SK-N-SH (cell line): ENCODE measurements around the gene ARHGEF37. TPM values are rescaled to one million over a fixed set of nuclear protein-coding genes. Genes with fewer than 3 reads are reported as not detected.

Experiments
- CTCF ChIA-PET: fragments of 300-600, 350-600 bp; formaldehyde crosslinking; extraction: SDS; loops from one replicate; lab custom pipeline; 2021; lab: Yijun Ruan, JAX
- POLR2A ChIA-PET: fragments of 350-600 bp; sonication (Branson Sonifier 250); formaldehyde crosslinking; extraction: SDS; loops from one replicate; lab custom pipeline; 2020; ENCODE audit warnings: antibody characterized with exemption, inconsistent platforms; lab: Yijun Ruan, JAX
- DNase-seq: peaks from one replicate; pipeline ENCODE4 v3.0.0; 2012
- H2AFZ ChIP-seq: fragments of 200-600 bp; sonication (generic); 2 replicates; pipeline ENCODE4 v1.8.1; 2016; ENCODE audit warnings: antibody characterized with exemption, mild to moderate bottlenecking, low read depth
- H3F3A ChIP-seq: fragments of 200-600 bp; sonication (generic); replicated peaks from 2 replicates; pipeline ENCODE3; 2016; ENCODE audit warnings: antibody characterized with exemption, mild to moderate bottlenecking; ENCODE audit not compliant: insufficient read depth
- H3K27ac ChIP-seq, 2 experiments: fragments of 200-500 bp in 1 of 2; fragments of 200-600 bp in 1 of 2; sonication (Bioruptor generic) in 1 of 2; sonication (generic), shearing (Covaris generic) in 1 of 2; 2 replicates each; pipeline versions ENCODE4 v1.5.1 to v1.6.1; 2014 to 2016; ENCODE audit warnings: low read depth in 2 of 2, inconsistent platforms in 1 of 2, low read length in 1 of 2, mild to moderate bottlenecking in 1 of 2, mixed read lengths in 1 of 2
- H3K27me3 ChIP-seq: fragments of 200-600 bp; sonication (generic), shearing (Covaris generic); 2 replicates; pipeline ENCODE4 v1.6.1; 2016; ENCODE audit warnings: mixed run types; ENCODE audit not compliant: insufficient read depth
- H3K36me3 ChIP-seq, 2 experiments: fragments of 200-500 bp in 1 of 2; fragments of 200-600 bp in 1 of 2; sonication (Bioruptor generic) in 1 of 2; sonication (generic) in 1 of 2; replicated peaks in 1 of 2; 2 replicates each; pipeline versions ENCODE3 to v1.5.1; 2014 to 2016; ENCODE audit warnings: low read length in 1 of 2, mild to moderate bottlenecking in 1 of 2; ENCODE audit not compliant: insufficient read depth in 2 of 2, control insufficient read depth in 1 of 2
- H3K4me1 ChIP-seq, 2 experiments: fragments of 200-500 bp in 1 of 2; fragments of 200-600 bp in 1 of 2; sonication (Bioruptor generic) in 1 of 2; sonication (generic), shearing (Covaris generic) in 1 of 2; 2 replicates each; pipeline versions ENCODE4 v1.5.1 to v1.6.1; 2014 to 2016; ENCODE audit warnings: low read depth in 1 of 2, low read length in 1 of 2, mixed run types in 1 of 2; ENCODE audit not compliant: insufficient read depth in 2 of 2, control insufficient read depth in 1 of 2
- H3K4me2 ChIP-seq: fragments of 200-600 bp; sonication (generic), shearing (Covaris generic); 2 replicates; pipeline ENCODE4 v1.6.1; 2017; ENCODE audit warnings: mixed run types
- H3K4me3 ChIP-seq, 2 experiments: fragments of 200-500 bp in 1 of 2; fragments of 200-600 bp in 1 of 2; sonication (Bioruptor generic) in 1 of 2; sonication (generic), shearing (Covaris generic) in 1 of 2; 2 replicates each; pipeline versions ENCODE4 v1.5.1 to v1.8.1; 2014 to 2016; ENCODE audit warnings: low read depth in 2 of 2, inconsistent platforms in 1 of 2, low read length in 1 of 2, mild to moderate bottlenecking in 1 of 2, mixed read lengths in 1 of 2, moderate library complexity in 1 of 2
- H3K79me2 ChIP-seq: fragments of 200-600 bp; sonication (generic); 2 replicates; pipeline ENCODE4 v1.8.1; 2017; ENCODE audit warnings: mild to moderate bottlenecking; ENCODE audit not compliant: insufficient read depth
- H3K9ac ChIP-seq: fragments of 200-600 bp; sonication (generic); 2 replicates; pipeline ENCODE4 v1.6.1; 2017; ENCODE audit warnings: mixed run types
- H3K9me2 ChIP-seq: fragments of 200-600 bp; sonication (generic); 2 replicates; pipeline ENCODE4 v1.6.1; 2017; ENCODE audit warnings: mixed run types
- H3K9me3 ChIP-seq: fragments of 200-600 bp; sonication (generic); 2 replicates; pipeline ENCODE4 v1.6.1; 2017; ENCODE audit warnings: mixed run types, mild to moderate bottlenecking, moderate library complexity
- H4K20me1 ChIP-seq: fragments of 200-600 bp; sonication (generic); 2 replicates; pipeline ENCODE4 v1.6.1; 2017; ENCODE audit warnings: mild to moderate bottlenecking, mixed run types; ENCODE audit not compliant: insufficient read depth
- CTCF ChIP-seq: fragments of 200-600 bp; sonication (generic); IDR thresholded peaks from 2 replicates; pipeline ENCODE4 v1.6.1; 2017; ENCODE audit warnings: antibody characterized with exemption, mild to moderate bottlenecking, moderate library complexity
- ELF1 ChIP-seq: IDR thresholded peaks from 2 replicates; pipeline ENCODE4 v1.4.0; 2012
- EP300 ChIP-seq, 2 experiments: IDR thresholded peaks; 2 replicates each; pipeline versions ENCODE4 v1.4.0 to v1.6.1; 2012; ENCODE audit warnings: borderline replicate concordance in 1 of 2, low read depth in 1 of 2, low read length in 1 of 2
- EZH2phosphoT487 ChIP-seq: fragments of 200-600 bp; sonication (generic); IDR thresholded peaks from 2 replicates; pipeline ENCODE4 v1.6.1; 2017; ENCODE audit warnings: low read depth, mixed run types, mild to moderate bottlenecking, antibody characterized with exemption, moderate library complexity, borderline replicate concordance
- FOSL2 ChIP-seq: IDR thresholded peaks from 2 replicates; pipeline ENCODE4 v1.4.0; 2012; ENCODE audit warnings: low read depth, mild to moderate bottlenecking, moderate library complexity, borderline replicate concordance
- GATA2 ChIP-seq: sonication (generic); formaldehyde crosslinking; IDR thresholded peaks from 2 replicates; pipeline ENCODE4 v1.5.0; 2020; ENCODE audit warnings: mild to moderate bottlenecking, missing genetic modification reagents
- IRF3 ChIP-seq: fragments of 150-350 bp; IDR thresholded peaks from 2 replicates; pipeline ENCODE4 v1.6.1; 2016; ENCODE audit warnings: mild to moderate bottlenecking, low read depth, low read length
- JUND ChIP-seq: IDR thresholded peaks from 2 replicates; pipeline ENCODE4 v1.4.0; 2012
- RCOR1 ChIP-seq: fragments of 150-350 bp; IDR thresholded peaks from 2 replicates; pipeline ENCODE4 v1.6.1; 2017; ENCODE audit warnings: antibody characterized with exemption, low read length
- REST ChIP-seq: IDR thresholded peaks from 2 replicates; pipeline ENCODE4 v1.6.1; 2012; ENCODE audit warnings: mild to moderate bottlenecking, low read depth, low read length, moderate library complexity
- RXRA ChIP-seq: IDR thresholded peaks from 2 replicates; pipeline ENCODE4 v1.4.0; 2012; ENCODE audit warnings: low read depth, mild to moderate bottlenecking, borderline replicate concordance
- TAF1 ChIP-seq: IDR thresholded peaks from 2 replicates; pipeline ENCODE4 v1.6.1; 2012; ENCODE audit warnings: low read depth, mild to moderate bottlenecking, low read length, moderate library complexity, borderline replicate concordance
- TCF12 ChIP-seq: IDR thresholded peaks from 2 replicates; pipeline ENCODE4 v1.4.0; 2012
- TEAD4 ChIP-seq: IDR thresholded peaks from 2 replicates; pipeline ENCODE4 v1.4.0; 2012; ENCODE audit warnings: mild to moderate bottlenecking, borderline replicate concordance; ENCODE audit not compliant: insufficient read depth
- USF1 ChIP-seq: IDR thresholded peaks from 2 replicates; pipeline ENCODE4 v1.4.0; 2012; ENCODE audit warnings: low read depth, borderline replicate concordance
- ZBTB33 ChIP-seq: IDR thresholded peaks from 2 replicates; pipeline ENCODE4 v1.4.0; 2012; ENCODE audit warnings: low read depth, borderline replicate concordance
- WGBS: methylation state at CpG from one replicate; pipeline ENCODE4 v1.1.6; 2017; ENCODE audit warnings: low lambda C conversion rate; 5-methylcytosine and 5-hydroxymethylcytosine counted together
- polyA plus RNA-seq, 3 experiments: library from polyadenylated mRNA; depleted of rRNA; stranded (reverse); fragments of >200 nt; gene quantifications; 2 replicates each; pipeline ENCODE4 v1.2.3, GENCODE V29; 2012

ARHGEF37 gene
- polyA plus RNA-seq, 1 of the 3 experiments (the other 2 are of a cell fraction), result 0.94 TPM

- Histone ChIP-seq H3K9ac (no peak overlapping the region), H3K9me2 (no peaks in the 10 kb centered on the region), H3K4me3 (no peak overlapping the region), H4K20me1 (no peaks in the 10 kb centered on the region), H3K4me1 (no peaks in the 10 kb centered on the region), H3K4me2 (no peak overlapping the region), H3K27ac (no peak overlapping the region), H2AFZ (no peak overlapping the region), H3K27me3 (no peaks in the 10 kb centered on the region; the same call in 1 of the 2 replicates), H3F3A (no peaks in the 10 kb centered on the region), H3K9me3 (no peaks in the 10 kb centered on the region), H3K79me2 (no peaks in the 10 kb centered on the region), H3K36me3 (no peaks in the 10 kb centered on the region)
- CTCF ChIA-PET, result interaction anchor here (0.7 kb wide), 1 partner anchor 16 kb away, joined by 3 read pairs; no protein-coding TSS in a partner anchor
- 45% methylated on average over 7 of the region's 7 CpGs for WGBS
- TF ChIP-seq ELF1 (no peak), ZBTB33 (no peak), REST (no peak), TAF1 (no peak), EZH2phosphoT487 (no peak), USF1 (no peak), TCF12 (no peak)
- POLR2A ChIA-PET, result no interaction called here
- no peak for DNase-seq
These were observed 91.6 kb downstream of the ARHGEF37 start for GRCh38 chr5:149672701-149673476.

GRCh38 chr5:149674686-149675085 lies 93.4 kb downstream of the ARHGEF37 start:
- no peak overlapping the region for H2AFZ ChIP-seq
- 55% methylated on average over 3 of the region's 3 CpGs for WGBS
- H3F3A ChIP-seq, result no peaks in the 10 kb centered on the region
- no peak overlapping the region for H3K4me2 ChIP-seq
- no peak for DNase-seq
- no peak overlapping the region for H3K9ac ChIP-seq
- no peaks in the 10 kb centered on the region for H3K4me1 ChIP-seq
- no peaks in the 10 kb centered on the region for H4K20me1 ChIP-seq
- H3K27me3 ChIP-seq, result no peaks in the 10 kb centered on the region; the same call in 1 of the 2 replicates
- no peaks in the 10 kb centered on the region for H3K9me2 ChIP-seq
- POLR2A ChIA-PET, result no interaction called here
- H3K4me3 ChIP-seq, result no peak overlapping the region
- CTCF ChIA-PET, result interaction anchor here (0.6 to 1.4 kb wide), 2 partner anchors 106 to 278 kb away, joined by 3 read pairs; no protein-coding TSS in a partner anchor
- no peaks in the 10 kb centered on the region for H3K36me3 ChIP-seq
- H3K9me3 ChIP-seq, result no peaks in the 10 kb centered on the region
- H3K27ac ChIP-seq, result no peak overlapping the region
- no peaks in the 10 kb centered on the region for H3K79me2 ChIP-seq
- TF ChIP-seq CTCF (no peak), TCF12 (no peak), GATA2 (no peak), USF1 (no peak), TEAD4 (no peak), JUND (no peak), IRF3 (no peak), RXRA (no peak), EP300 (IDR thresholded peaks at IDR 0.05; ENCODE audit: borderline replicate concordance in 1 of 2, low read depth in 1 of 2, low read length in 1 of 2) (no peak), FOSL2 (no peak), RCOR1 (no peak)
